ENCODE results near the gene SPOPL.
A peak's percentile ranks its signal among the peaks of the same experiment; 100 is the strongest.

Gene SPOPL

DNA sequence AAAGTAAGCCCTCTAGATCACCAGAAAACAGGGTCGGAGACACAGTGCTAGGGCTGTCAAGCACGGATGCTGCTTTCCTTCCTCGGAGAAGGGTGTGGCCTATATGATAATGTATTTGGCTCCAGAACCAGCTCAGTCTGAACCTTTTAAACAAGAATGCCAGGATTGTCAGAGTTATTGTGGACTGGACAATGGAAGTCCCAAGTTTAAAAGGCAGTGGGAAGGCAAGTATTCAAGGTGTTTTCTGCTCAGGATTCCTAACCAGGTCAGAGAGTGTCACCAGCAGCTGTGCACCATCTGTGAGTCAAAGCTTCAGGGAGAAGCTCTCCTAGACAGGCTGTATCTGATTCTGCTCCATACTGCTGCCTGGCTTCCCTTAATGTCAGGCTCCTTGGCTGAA is 94.8 kb downstream of the SPOPL start:
- Histone ChIP-seq H3K9me3 (no peaks in the 10 kb centered on the region), H3K4me1 (no peaks in the 10 kb centered on the region), H3K36me3 (no peaks in the 10 kb centered on the region), H3K4me3 (ENCODE audit: low read depth, low read length) (no peak overlapping the region), H3K27me3 (no peaks in the 10 kb centered on the region)
- no peak for DNase-seq
- TF ChIP-seq, protein P1, sequence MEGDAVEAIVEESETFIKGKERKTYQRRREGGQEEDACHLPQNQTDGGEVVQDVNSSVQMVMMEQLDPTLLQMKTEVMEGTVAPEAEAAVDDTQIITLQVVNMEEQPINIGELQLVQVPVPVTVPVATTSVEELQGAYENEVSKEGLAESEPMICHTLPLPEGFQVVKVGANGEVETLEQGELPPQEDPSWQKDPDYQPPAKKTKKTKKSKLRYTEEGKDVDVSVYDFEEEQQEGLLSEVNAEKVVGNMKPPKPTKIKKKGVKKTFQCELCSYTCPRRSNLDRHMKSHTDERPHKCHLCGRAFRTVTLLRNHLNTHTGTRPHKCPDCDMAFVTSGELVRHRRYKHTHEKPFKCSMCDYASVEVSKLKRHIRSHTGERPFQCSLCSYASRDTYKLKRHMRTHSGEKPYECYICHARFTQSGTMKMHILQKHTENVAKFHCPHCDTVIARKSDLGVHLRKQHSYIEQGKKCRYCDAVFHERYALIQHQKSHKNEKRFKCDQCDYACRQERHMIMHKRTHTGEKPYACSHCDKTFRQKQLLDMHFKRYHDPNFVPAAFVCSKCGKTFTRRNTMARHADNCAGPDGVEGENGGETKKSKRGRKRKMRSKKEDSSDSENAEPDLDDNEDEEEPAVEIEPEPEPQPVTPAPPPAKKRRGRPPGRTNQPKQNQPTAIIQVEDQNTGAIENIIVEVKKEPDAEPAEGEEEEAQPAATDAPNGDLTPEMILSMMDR (IDR thresholded peaks at IDR 0.05; ENCODE audit: low read depth, low read length) = no peak

DNA sequence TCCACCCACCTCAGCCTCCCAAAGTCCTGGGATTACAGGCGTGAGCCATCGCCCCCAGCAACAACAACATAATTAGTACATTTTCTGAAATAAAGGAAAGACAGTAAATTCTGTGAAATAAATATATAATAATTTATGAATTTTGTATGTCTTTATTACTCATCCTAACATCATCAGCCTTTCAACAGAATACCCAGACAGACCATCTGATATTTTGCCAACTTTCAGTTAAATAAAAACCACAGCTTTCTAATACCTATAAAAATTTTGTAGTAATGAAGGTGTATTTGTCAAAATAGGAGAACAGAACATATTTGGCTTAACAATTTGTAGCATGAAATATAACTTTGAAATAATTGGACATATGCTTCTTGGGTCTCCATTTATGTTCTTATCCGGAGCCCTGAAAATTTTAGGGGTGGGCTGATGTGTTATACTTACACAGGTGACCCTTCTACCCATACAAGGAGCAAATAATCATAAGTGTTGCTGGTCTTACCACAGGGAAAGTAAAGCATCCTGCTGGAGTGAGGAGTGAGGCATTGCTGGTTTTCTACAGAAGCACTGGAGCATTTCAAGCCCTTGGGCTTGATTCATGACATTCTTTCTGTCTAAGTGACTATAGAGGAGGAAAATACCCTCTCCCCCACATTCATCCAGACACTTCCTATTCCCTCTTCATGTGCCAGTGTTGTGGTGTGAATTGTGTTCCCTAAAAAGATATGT is 99.3 kb downstream of the SPOPL start:
- H3K36me3 ChIP-seq = no peaks in the 10 kb centered on the region
- no peaks in the 10 kb centered on the region for H3K27me3 ChIP-seq
- H3K4me3 ChIP-seq (ENCODE audit: low read depth, low read length) = no peak overlapping the region
- no peaks in the 10 kb centered on the region for H3K9me3 ChIP-seq
- peaks cover 2% of the 10 kb centered on the region; the same call in 1 of the 2 replicates for H3K4me1 ChIP-seq
- DNase-seq = no peak
- TF ChIP-seq, protein P1 (IDR thresholded peaks at IDR 0.05; ENCODE audit: low read depth, low read length) = no peak

GRCh38 chr2:138601458-138602165 is 100.0 kb downstream of the SPOPL start:
- H3K9me3 ChIP-seq = no peaks in the 10 kb centered on the region
- DNase-seq = no peak
- TF ChIP-seq, protein P1 (IDR thresholded peaks at IDR 0.05; ENCODE audit: low read depth, low read length) = no peak
- H3K4me1 ChIP-seq = peaks cover 2% of the 10 kb centered on the region; the same call in 1 of the 2 replicates
- H3K4me3 ChIP-seq (ENCODE audit: low read depth, low read length) = no peak overlapping the region
- H3K27me3 ChIP-seq = no peaks in the 10 kb centered on the region
- no peaks in the 10 kb centered on the region for H3K36me3 ChIP-seq

DNA sequence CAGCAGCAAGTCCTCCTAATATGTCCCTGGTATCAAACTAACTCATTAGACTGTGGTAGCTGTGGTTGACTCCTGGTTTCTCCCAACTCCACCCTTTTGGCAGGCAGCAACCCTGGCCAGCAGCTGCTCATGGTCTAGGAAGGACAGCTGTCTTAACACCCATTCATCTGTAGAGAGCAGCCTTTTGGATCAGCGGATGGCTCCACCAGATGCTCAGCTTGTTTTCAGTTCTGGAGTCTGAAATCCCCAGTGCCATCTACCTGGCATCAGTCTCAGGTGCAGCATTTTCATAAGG is 100.5 kb downstream of the SPOPL start:
- Histone ChIP-seq H3K9me3 (no peaks in the 10 kb centered on the region), H3K36me3 (no peaks in the 10 kb centered on the region), H3K4me3 (ENCODE audit: low read depth, low read length) (no peak overlapping the region), H3K4me1 (peaks cover 2% of the 10 kb centered on the region; the same call in 1 of the 2 replicates), H3K27me3 (no peaks in the 10 kb centered on the region)
- DNase-seq = peak; percentile 9
- TF ChIP-seq, protein P1 (IDR thresholded peaks at IDR 0.05; ENCODE audit: low read depth, low read length) = no peak

DNA sequence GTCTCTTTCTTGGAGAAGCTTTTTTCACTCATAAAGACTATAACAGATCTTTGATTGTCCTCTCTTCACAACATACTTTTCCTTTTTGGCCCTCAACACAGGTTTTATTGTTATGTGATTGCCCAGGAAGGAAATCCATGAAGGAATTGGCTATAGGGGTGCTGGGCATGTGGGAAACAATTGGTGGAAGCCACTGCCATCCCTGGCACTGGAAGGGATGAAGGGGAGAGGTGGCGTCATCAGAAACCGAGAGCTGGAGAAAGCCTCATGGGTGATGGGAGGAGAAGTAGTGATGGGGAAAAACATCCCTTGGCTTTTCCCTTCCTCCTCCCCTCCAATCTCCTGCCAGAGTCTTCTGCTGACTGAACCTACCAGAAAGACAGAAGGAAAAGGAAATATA is 106.2 kb downstream of the SPOPL start:
- no peaks in the 10 kb centered on the region for H3K9me3 ChIP-seq
- no peaks in the 10 kb centered on the region for H3K36me3 ChIP-seq
- TF ChIP-seq, protein P1 (IDR thresholded peaks at IDR 0.05; ENCODE audit: low read depth, low read length) = no peak
- H3K4me3 ChIP-seq (ENCODE audit: low read depth, low read length) = no peak overlapping the region
- no peaks in the 10 kb centered on the region for H3K4me1 ChIP-seq
- no peaks in the 10 kb centered on the region for H3K27me3 ChIP-seq
- DNase-seq = no peak

GRCh38 chr2:138609446-138609845 is 107.9 kb downstream of the SPOPL start:
- H3K4me1 ChIP-seq = no peaks in the 10 kb centered on the region
- no peaks in the 10 kb centered on the region for H3K27me3 ChIP-seq
- H3K4me3 ChIP-seq (ENCODE audit: low read depth, low read length) = no peak overlapping the region
- no peaks in the 10 kb centered on the region for H3K9me3 ChIP-seq
- no peaks in the 10 kb centered on the region for H3K36me3 ChIP-seq
- TF ChIP-seq, protein P1 (IDR thresholded peaks at IDR 0.05; ENCODE audit: low read depth, low read length) = no peak
- DNase-seq = no peak

Data from BE2C (cell line).